HepG2 (cell line): Measurements from ENCODE around the gene PTPRO. TPM values are rescaled to one million over a fixed set of nuclear protein-coding genes. Genes with fewer than 3 reads are reported as not detected.

Source experiments
- ATAC-seq: fragments of 200-7000 bp; cut with Tn5 transposase; 3 replicates; pipeline ENCODE4 v1.9.1; 2020; ENCODE audit warnings: mild to moderate bottlenecking, moderate library complexity
- BruUV-seq: library from RNA; stranded (reverse); fragments of 400-500 nt; replicated peaks from 2 replicates; lab custom pipeline; 2021; lab: Mats Ljungman, UMichigan
- CTCF ChIA-PET: fragments of 300-600 bp; formaldehyde crosslinking; extraction: SDS; loops from one replicate; lab custom pipeline; 2021; ENCODE audit warnings: low total read pairs, inconsistent platforms, low intra/inter-chr PET ratio; lab: Yijun Ruan, JAX
- POLR2A ChIA-PET: fragments of 350-600 bp; sonication (Branson Sonifier 250); formaldehyde crosslinking; loops from one replicate; lab custom pipeline; 2020; ENCODE audit warnings: antibody characterized with exemption, inconsistent platforms; lab: Yijun Ruan, JAX
- DNase-seq: peaks from one replicate; pipeline ENCODE4 v3.0.0-alpha.2; 2015; ENCODE audit warnings: low spot score
- FAIRE-seq: peaks from 3 replicates; lab custom pipeline; 2011; peaks lifted over from hg19 to GRCh38; lab: Jason Lieb, UNC
- H2AFZ ChIP-seq: one replicate; pipeline ENCODE4 v1.6.1; 2011; ENCODE audit warnings: low read length, inconsistent platforms
- H3K27ac ChIP-seq: fragments of 300-600 bp; 3 replicates; pipeline ENCODE4 v1.8.0; 2011; ENCODE audit warnings: mixed run types, mild to moderate bottlenecking, mixed read lengths, low read length, inconsistent platforms; ENCODE audit not compliant: insufficient read depth; ENCODE audit errors: extremely low read length
- H3K27me3 ChIP-seq, 2 experiments: fragments of 200-600 bp in 1 of 2; 2 replicates in 1 of 2; 3 replicates in 1 of 2; pipeline versions ENCODE4 v1.6.0 to v1.8.0; 2011; ENCODE audit warnings: low read length in 2 of 2, mild to moderate bottlenecking in 2 of 2, moderate library complexity in 2 of 2, inconsistent platforms in 1 of 2; ENCODE audit not compliant: insufficient read depth in 2 of 2, control insufficient read depth in 1 of 2
- H3K36me3 ChIP-seq, 2 experiments: fragments of 200-600 bp in 1 of 2; replicated peaks in 1 of 2; 2 replicates in 1 of 2; 3 replicates in 1 of 2; pipeline versions ENCODE4 v1.5.1 to v1.8.0; 2011; ENCODE audit warnings: low read length in 2 of 2, inconsistent platforms in 1 of 2; ENCODE audit not compliant: insufficient read depth in 2 of 2, control insufficient read depth in 1 of 2
- H3K4me1 ChIP-seq: 2 replicates; pipeline ENCODE4 v1.5.1; 2012; ENCODE audit warnings: low read length, inconsistent platforms; ENCODE audit not compliant: insufficient read depth
- H3K4me2 ChIP-seq: 2 replicates; pipeline ENCODE4 v1.6.0; 2011; ENCODE audit warnings: low read depth, low read length, inconsistent platforms
- H3K4me3 ChIP-seq, 3 experiments: fragments of 200-600 bp in 1 of 3; sonication (generic), shearing (Covaris generic) in 1 of 3; replicated peaks in 1 of 3; 2 replicates each; pipeline ENCODE4 v1.5.1; 2011 to 2016; ENCODE audit warnings: low read length in 3 of 3, inconsistent platforms in 2 of 3, low read depth in 2 of 3, mild to moderate bottlenecking in 2 of 3, control low read depth in 1 of 3, mixed read lengths in 1 of 3; ENCODE audit not compliant: insufficient read depth in 1 of 3
- H3K79me2 ChIP-seq: one replicate; pipeline ENCODE4 v1.6.1; 2011; ENCODE audit warnings: low read length, inconsistent platforms; ENCODE audit not compliant: insufficient read depth
- H3K9ac ChIP-seq: 2 replicates; pipeline ENCODE4 v1.6.0; 2011; ENCODE audit warnings: mild to moderate bottlenecking, low read depth, low read length, inconsistent platforms; ENCODE audit not compliant: insufficient read depth
- H3K9me3 ChIP-seq: 2 replicates; pipeline ENCODE4 v1.5.1; 2012; ENCODE audit warnings: mild to moderate bottlenecking, low read length
- H4K20me1 ChIP-seq: 2 replicates; pipeline ENCODE4 v1.6.0; 2011; ENCODE audit warnings: inconsistent platforms, mild to moderate bottlenecking, low read length, moderate library complexity; ENCODE audit not compliant: insufficient read depth
- EZH2 ChIP-seq: conservative IDR thresholded peaks from 2 replicates; pipeline ENCODE4 v1.6.1; 2012; ENCODE audit warnings: mild to moderate bottlenecking, low read depth, low read length, moderate library complexity
- GLI4 ChIP-seq: sonication (generic); formaldehyde crosslinking; IDR thresholded peaks from 2 replicates; pipeline ENCODE4 v1.5.1; 2020; ENCODE audit warnings: missing genetic modification reagents, mild to moderate bottlenecking, moderate library complexity, borderline replicate concordance
- GMEB2 ChIP-seq: IDR thresholded peaks from 2 replicates; pipeline ENCODE4 v1.6.1; 2016; ENCODE audit warnings: missing biosample characterization, missing genetic modification reagents, low read depth
- IRF2 ChIP-seq: IDR thresholded peaks from 2 replicates; pipeline ENCODE4 v1.6.1; 2018; ENCODE audit warnings: missing genetic modification reagents, missing compliant biosample characterization
- LRRFIP1 ChIP-seq: sonication (generic); formaldehyde crosslinking; conservative IDR thresholded peaks from 2 replicates; pipeline ENCODE4 v1.4.0; 2020; ENCODE audit warnings: missing genetic modification reagents
- MBNL3 ChIP-seq: fragments of 250-450 bp; sonication (Bioruptor Pico); conservative IDR thresholded peaks from 2 replicates; pipeline ENCODE4 v1.8.0; 2022; ENCODE audit warnings: mild to moderate bottlenecking, inconsistent platforms
- MZF1 ChIP-seq: sonication (generic); formaldehyde crosslinking; IDR thresholded peaks from 2 replicates; pipeline ENCODE4 v1.8.1; 2023; ENCODE audit warnings: mild to moderate bottlenecking, missing genetic modification reagents, borderline replicate concordance
- NBN ChIP-seq: fragments of 450-650 bp; conservative IDR thresholded peaks from 2 replicates; pipeline ENCODE4 v1.6.1; 2017
- PAWR ChIP-seq: sonication (generic); formaldehyde crosslinking; IDR thresholded peaks from 2 replicates; pipeline ENCODE4 v1.4.0; 2020; ENCODE audit warnings: missing genetic modification reagents, mild to moderate bottlenecking, borderline replicate concordance
- POLR2G ChIP-seq: fragments of 200-400 bp; formaldehyde crosslinking; IDR thresholded peaks from 2 replicates; pipeline ENCODE4 v1.6.1; 2018; ENCODE audit warnings: mild to moderate bottlenecking, low read depth, low read length, moderate library complexity
- SETDB1 ChIP-seq: sonication (generic); formaldehyde crosslinking; IDR thresholded peaks from 2 replicates; pipeline ENCODE4 v1.5.1; 2020; ENCODE audit warnings: missing genetic modification reagents, mild to moderate bottlenecking, borderline replicate concordance
- TP53 ChIP-seq: sonication (generic); formaldehyde crosslinking; conservative IDR thresholded peaks from 2 replicates; pipeline ENCODE4 v1.4.0; 2020; ENCODE audit warnings: missing genetic modification reagents
- ZBTB39 ChIP-seq: sonication (generic); formaldehyde crosslinking; IDR thresholded peaks from 2 replicates; pipeline ENCODE4 v1.5.0; 2020; ENCODE audit warnings: missing genetic modification reagents
- ZNF121 ChIP-seq: sonication (generic); formaldehyde crosslinking; IDR thresholded peaks from 2 replicates; pipeline ENCODE4 v1.5.0; 2020; ENCODE audit warnings: mild to moderate bottlenecking, missing genetic modification reagents
- ZNF260 ChIP-seq: sonication (generic); formaldehyde crosslinking; IDR thresholded peaks from 2 replicates; pipeline ENCODE4 v1.4.0; 2020; ENCODE audit warnings: missing genetic modification reagents, low read depth, mild to moderate bottlenecking, borderline replicate concordance
- ZNF451 ChIP-seq: sonication (generic); formaldehyde crosslinking; IDR thresholded peaks from 2 replicates; pipeline ENCODE4 v1.5.0; 2020; ENCODE audit warnings: mild to moderate bottlenecking, missing genetic modification reagents
- ZNF614 ChIP-seq: IDR thresholded peaks from 2 replicates; pipeline ENCODE4 v1.6.1; 2018; ENCODE audit warnings: missing biosample characterization, missing genetic modification reagents, inconsistent platforms, borderline replicate concordance
- in situ Hi-C: cut with HindIII; loops from 2 replicates; pipeline ENCODE4 v1.10.0; 2017; ENCODE audit warnings: low pct_unique_long_range_greater_than_20kb; ENCODE audit not compliant: extremely low pct_ligation_motif_present
- intact Hi-C: fragments of 100-400 bp; cut with micrococcal nuclease; formaldehyde crosslinking; loops from one replicate; pipeline ENCODE4 v1.10.0; 2022; ENCODE audit not compliant: unreplicated experiment
- polyA plus RNA-seq, 8 experiments: library from polyadenylated mRNA; depleted of rRNA in 3 of 8; stranded (reverse) in 7 of 8; unstranded in 1 of 8; fragments of >200 nt; fragmentation: Illumina TruSeq in 4 of 8; extraction: Trizol in 4 of 8; gene quantifications; 2 replicates each; pipeline versions ENCODE4 v1.2.1 to v1.2.3, GENCODE V29; 2011 to 2016; ENCODE audit warnings: low read depth in 4 of 8, missing spikeins in 1 of 8, mixed read lengths in 1 of 8; ENCODE audit not compliant: insufficient read depth in 1 of 8
- total RNA-seq, 5 experiments: library from RNA; depleted of rRNA; stranded (reverse); fragments of >200 nt; fragmentation: Illumina TruSeq; extraction: Trizol; gene quantifications; 2 replicates each; pipeline ENCODE4 v1.2.3, GENCODE V29; 2016; ENCODE audit warnings: low read depth in 1 of 5

Gene PTPRO
- total and polyA plus RNA-seq, 2 of the 13 experiments (the other 11 are each of a cell fraction or from before 2014, with no cell fraction given), result 0.04 TPM; not detected in 1

- no peak for TF ChIP-seq IRF2 (CRISPR knock-in tag)
- no peak for TF ChIP-seq ZBTB39 (CRISPR knock-in tag)
- TF ChIP-seq LRRFIP1 (CRISPR knock-in tag), result no peak
- TF ChIP-seq GMEB2 (CRISPR knock-in tag), result no peak
- no peak for TF ChIP-seq MZF1
- no peak for TF ChIP-seq ZNF121
- no peak for TF ChIP-seq ZNF614 (CRISPR knock-in tag)
- no peak for TF ChIP-seq ZNF260 (CRISPR knock-in tag)
- no peak for TF ChIP-seq MBNL3 (CRISPR knock-in tag)
- no peak for TF ChIP-seq SETDB1 (CRISPR knock-in tag)
- TF ChIP-seq ZNF451 (CRISPR knock-in tag), result no peak
- TF ChIP-seq EZH2, result no peak
- TF ChIP-seq POLR2G, result no peak
- TF ChIP-seq GLI4 (CRISPR knock-in tag), result no peak
- TF ChIP-seq PAWR (CRISPR knock-in tag), result no peak
- no peak for TF ChIP-seq TP53 (CRISPR knock-in tag)
- TF ChIP-seq NBN, result no peak
- no TSS peak for BruUV-seq
- Histone ChIP-seq H3K9ac (no peak overlapping the region), H2AFZ (no peak overlapping the region), H3K4me1 (no peaks in the 10 kb centered on the region), H3K27me3 (no peaks in the 10 kb centered on the region), H3K4me2 (no peak overlapping the region), H3K36me3 (no peaks in the 10 kb centered on the region), H3K79me2 (no peaks in the 10 kb centered on the region), H3K9me3 (no peaks in the 10 kb centered on the region), H3K27ac (no peak overlapping the region), H3K4me3 (no peak overlapping the region), H4K20me1 (no peaks in the 10 kb centered on the region)
- DNase-seq, result no peak
- intact Hi-C loops, result no loop called here
- POLR2A ChIA-PET, result no interaction called here
- no peak for ATAC-seq
- in situ Hi-C loops, result no loop called here
- CTCF ChIA-PET, result no interaction called here
- no peak for FAIRE-seq
Observed at GRCh38 chr12:15496738-15497137, 174.4 kb downstream of the PTPRO start.
